OCI-LY7 (cell line): ENCODE measurements around the gene NAA15. TPM values are rescaled to one million over a fixed set of nuclear protein-coding genes. Genes with fewer than 3 reads are reported as not detected.
"Not testable (repeated sequence)": the region's sequence is repeated elsewhere in the genome, so short reads cannot be mapped to it uniquely, and the experiment has no call there.

Experiments used
- BruUV-seq: library from RNA; stranded (reverse); fragments of 400-500 nt; replicated peaks from 2 replicates; lab custom pipeline; 2021; lab: Mats Ljungman, UMichigan
- CTCF ChIA-PET: fragments of 300-600 bp; sonication (Branson Sonifier 250); formaldehyde crosslinking; loops from one replicate; lab custom pipeline; 2022; ENCODE audit warnings: antibody characterized with exemption; ENCODE audit not compliant: unreplicated experiment; lab: Charles Lee
- POLR2A ChIA-PET: fragments of 300-600 bp; sonication (Branson Sonifier 250); formaldehyde crosslinking; loops from one replicate; lab custom pipeline; 2022; ENCODE audit warnings: antibody characterized with exemption; lab: Charles Lee
- DNase-seq: peaks from one replicate; pipeline ENCODE4 v3.0.0-alpha.2; 2015; ENCODE audit warnings: low spot score
- H2AFZ ChIP-seq: fragments of 200-600 bp; sonication (generic), shearing (Covaris generic); 2 replicates; pipeline ENCODE4 v1.6.1; 2014; ENCODE audit warnings: mild to moderate bottlenecking, antibody characterized with exemption, low read length, moderate library complexity
- H3K27ac ChIP-seq: fragments of 200-600 bp; sonication (generic); 2 replicates; pipeline ENCODE4 v1.5.1; 2014; ENCODE audit warnings: mixed run types, low read depth, mild to moderate bottlenecking, moderate library complexity, low read length, inconsistent platforms; ENCODE audit not compliant: poor library complexity, severe bottlenecking
- H3K36me3 ChIP-seq: fragments of 200-600 bp; sonication (generic); 2 replicates; pipeline ENCODE4 v1.6.1; 2014; ENCODE audit warnings: mild to moderate bottlenecking, antibody characterized with exemption, low read length, moderate library complexity, mixed read lengths; ENCODE audit not compliant: insufficient read depth
- H3K4me1 ChIP-seq: fragments of 200-600 bp; sonication (generic); 2 replicates; pipeline ENCODE4 v1.5.1; 2014; ENCODE audit warnings: mild to moderate bottlenecking, low read length; ENCODE audit not compliant: insufficient read depth, poor library complexity, severe bottlenecking
- H3K4me2 ChIP-seq: fragments of 200-600 bp; sonication (generic); 2 replicates; pipeline ENCODE4 v1.6.1; 2014; ENCODE audit warnings: mild to moderate bottlenecking, low read length
- H3K4me3 ChIP-seq: fragments of 200-600 bp; sonication (generic); 2 replicates; pipeline ENCODE4 v1.5.1; 2014; ENCODE audit warnings: mild to moderate bottlenecking, low read depth, low read length; ENCODE audit not compliant: poor library complexity, severe bottlenecking
- H3K79me2 ChIP-seq: fragments of 200-600 bp; sonication (generic); 2 replicates; pipeline ENCODE4 v1.6.1; 2016; ENCODE audit warnings: low read depth, mild to moderate bottlenecking, low read length, moderate library complexity, mixed read lengths; ENCODE audit not compliant: insufficient read depth
- H3K9me2 ChIP-seq: fragments of 200-600 bp; sonication (generic); 2 replicates; pipeline ENCODE4 v1.6.1; 2016; ENCODE audit warnings: mild to moderate bottlenecking, low read length, mixed read lengths; ENCODE audit not compliant: insufficient read depth
- H3K9me3 ChIP-seq: fragments of 200-600 bp; sonication (generic); 2 replicates; pipeline ENCODE4 v1.6.1; 2014; ENCODE audit warnings: mild to moderate bottlenecking, mixed run types, low read length, mixed read lengths
- H4K20me1 ChIP-seq: fragments of 200-600 bp; sonication (generic); 2 replicates; pipeline ENCODE4 v1.6.1; 2014; ENCODE audit warnings: mild to moderate bottlenecking, antibody characterized with exemption, low read length, moderate library complexity, mixed read lengths; ENCODE audit not compliant: insufficient read depth
- EZH2phosphoT487 ChIP-seq: fragments of 200-600 bp; sonication (generic); IDR thresholded peaks from 2 replicates; pipeline ENCODE4 v1.6.1; 2018; ENCODE audit warnings: low read depth, borderline replicate concordance, mild to moderate bottlenecking, mixed run types, antibody characterized with exemption, low read length, moderate library complexity, mixed read lengths
- intact Hi-C: fragments of 100-400 bp; cut with micrococcal nuclease; formaldehyde crosslinking; loops from one replicate; pipeline ENCODE4 v1.10.0; 2022; ENCODE audit not compliant: unreplicated experiment
- total RNA-seq, 2 experiments: library from RNA; depleted of rRNA in 1 of 2; stranded (reverse); fragments of >200 nt in 1 of 2; shearing (Covaris generic) in 1 of 2; gene quantifications; 2 replicates each; pipeline ENCODE4 v1.2.3, GENCODE V29; 2014 to 2022
- TF ChIP-seq, protein P1 (sequence below): fragments of 200-600 bp; sonication (generic); conservative IDR thresholded peaks from 2 replicates; pipeline ENCODE4 v1.5.1; 2014; ENCODE audit warnings: mild to moderate bottlenecking, antibody characterized with exemption, low read length, moderate library complexity, mixed read lengths

Gene NAA15
- total RNA-seq, 2 experiments from 2014 or later, result 45.3 to 95.9 TPM

DNA sequence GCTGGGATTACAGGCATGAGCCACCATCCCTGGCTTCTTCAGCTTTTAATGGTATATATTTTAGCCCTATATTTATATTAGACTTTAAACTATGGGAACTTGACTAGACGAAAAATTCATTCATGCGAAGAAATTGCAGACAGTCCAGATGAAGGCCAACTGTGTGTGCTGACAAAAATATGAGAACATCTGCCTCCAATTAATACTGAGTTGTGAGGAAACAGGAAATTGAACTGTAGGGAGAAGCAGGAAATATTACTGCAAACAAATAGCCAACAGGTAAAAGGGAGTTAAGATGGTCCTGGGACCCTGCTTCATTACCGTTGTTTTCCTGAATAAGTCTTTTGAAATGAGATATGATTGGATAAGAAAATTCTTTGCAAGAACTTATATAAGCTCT is 47.6 kb upstream of the NAA15 start:
- no peak for DNase-seq
- H3K27ac ChIP-seq, result peak overlapping the region; percentile 45
- no peaks in the 10 kb centered on the region for H4K20me1 ChIP-seq
- peak overlapping the region; percentile 93 for H2AFZ ChIP-seq
- ChIA-PET POLR2A (interaction anchor here (0.6 to 3.9 kb wide), 12 partner anchors 11 to 1649 kb away, joined by 3 to 24 read pairs (median 6); no protein-coding TSS in a partner anchor), CTCF (interaction anchor here (0.8 kb wide), 1 partner anchor 21 kb away, joined by 4 read pairs; no protein-coding TSS in a partner anchor)
- TF ChIP-seq EZH2phosphoT487, result no peak
- TF ChIP-seq, protein P1, sequence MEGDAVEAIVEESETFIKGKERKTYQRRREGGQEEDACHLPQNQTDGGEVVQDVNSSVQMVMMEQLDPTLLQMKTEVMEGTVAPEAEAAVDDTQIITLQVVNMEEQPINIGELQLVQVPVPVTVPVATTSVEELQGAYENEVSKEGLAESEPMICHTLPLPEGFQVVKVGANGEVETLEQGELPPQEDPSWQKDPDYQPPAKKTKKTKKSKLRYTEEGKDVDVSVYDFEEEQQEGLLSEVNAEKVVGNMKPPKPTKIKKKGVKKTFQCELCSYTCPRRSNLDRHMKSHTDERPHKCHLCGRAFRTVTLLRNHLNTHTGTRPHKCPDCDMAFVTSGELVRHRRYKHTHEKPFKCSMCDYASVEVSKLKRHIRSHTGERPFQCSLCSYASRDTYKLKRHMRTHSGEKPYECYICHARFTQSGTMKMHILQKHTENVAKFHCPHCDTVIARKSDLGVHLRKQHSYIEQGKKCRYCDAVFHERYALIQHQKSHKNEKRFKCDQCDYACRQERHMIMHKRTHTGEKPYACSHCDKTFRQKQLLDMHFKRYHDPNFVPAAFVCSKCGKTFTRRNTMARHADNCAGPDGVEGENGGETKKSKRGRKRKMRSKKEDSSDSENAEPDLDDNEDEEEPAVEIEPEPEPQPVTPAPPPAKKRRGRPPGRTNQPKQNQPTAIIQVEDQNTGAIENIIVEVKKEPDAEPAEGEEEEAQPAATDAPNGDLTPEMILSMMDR, result no peak
- intact Hi-C loops, result no loop called here
- H3K4me3 ChIP-seq, result no peak overlapping the region
- peaks cover 42% of the 10 kb centered on the region for H3K4me1 ChIP-seq
- H3K79me2 ChIP-seq, result no peaks in the 10 kb centered on the region
- no peaks in the 10 kb centered on the region for H3K36me3 ChIP-seq
- no peaks in the 10 kb centered on the region for H3K9me2 ChIP-seq
- peak overlapping the region; percentile 54 for H3K4me2 ChIP-seq
- H3K9me3 ChIP-seq, result 0 out of 2 replicates have a peak, but pooled peaks cover 3% of the 10 kb centered on the region
- BruUV-seq, result no TSS peak

- H3K4me1 ChIP-seq, result peaks cover 42% of the 10 kb centered on the region
- intact Hi-C loops, H3K9me3 ChIP-seq, H4K20me1 ChIP-seq, H3K4me2 ChIP-seq, H3K9me2 ChIP-seq, H3K79me2 ChIP-seq, H3K27ac ChIP-seq, CTCF ChIA-PET, H3K4me3 ChIP-seq, BruUV-seq, H3K36me3 ChIP-seq, DNase-seq: not testable (repeated sequence)
- POLR2A ChIA-PET, result interaction anchor here (1.1 to 3.9 kb wide), 6 partner anchors 10 to 22 kb away, joined by 3 to 24 read pairs (median 16); no protein-coding TSS in a partner anchor
- H2AFZ ChIP-seq, result peak overlapping the region; percentile 59; the same call in 1 of the 2 replicates
Observed at GRCh38 chr4:139255581-139255980, 45.7 kb upstream of the NAA15 start.

DNA sequence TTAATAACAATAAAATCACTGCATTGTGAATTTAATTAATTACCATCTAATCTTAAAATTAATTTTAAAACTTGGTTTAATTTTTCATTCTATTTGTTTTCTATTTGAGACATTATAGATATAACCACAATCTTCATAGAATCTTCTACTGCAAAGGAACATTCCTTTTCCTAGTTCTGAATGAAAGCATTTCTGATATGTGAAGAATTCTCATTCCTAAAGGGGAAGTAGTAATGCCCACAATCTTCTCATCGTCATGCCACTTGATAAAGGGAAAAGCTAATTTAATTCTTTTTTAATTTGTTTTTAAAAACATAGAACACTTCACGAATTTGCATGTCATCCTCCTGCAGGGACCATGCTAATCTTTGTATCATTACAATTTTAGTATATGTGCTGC is 45.0 kb upstream of the NAA15 start:
- Histone ChIP-seq H3K4me3 (no peak overlapping the region), H3K4me2 (0 out of 2 replicates have a peak overlapping the region, but pooled peaks have one; percentile 9), H2AFZ (peak overlapping the region; percentile 59), H3K27ac (no peak overlapping the region), H3K4me1 (peaks cover 42% of the 10 kb centered on the region), H4K20me1 (no peaks in the 10 kb centered on the region), H3K36me3 (no peaks in the 10 kb centered on the region), H3K9me3 (no peaks in the 10 kb centered on the region), H3K79me2 (no peaks in the 10 kb centered on the region), H3K9me2 (no peaks in the 10 kb centered on the region)
- TF ChIP-seq EZH2phosphoT487, result no peak
- TF ChIP-seq, protein P1, result no peak
- ChIA-PET CTCF (interaction anchor here (1.2 kb wide), 1 partner anchor 10 kb away, joined by 3 read pairs; no protein-coding TSS in a partner anchor), POLR2A (interaction anchor here (0.6 to 1.6 kb wide), 6 partner anchors 10 to 40 kb away, joined by 3 to 14 read pairs (median 4); no protein-coding TSS in a partner anchor)
- intact Hi-C loops, result no loop called here
- DNase-seq, result no peak
- no TSS peak for BruUV-seq
